DOHH2 (cell line): ENCODE results near the gene GPR3.

Experiments used
- H3F3A ChIP-seq: fragments of 200-600 bp; sonication (generic), shearing (Covaris generic); 2 replicates; pipeline ENCODE4 v1.6.0; 2016; ENCODE audit warnings: antibody characterized with exemption, mild to moderate bottlenecking; ENCODE audit not compliant: control insufficient read depth, insufficient read depth
- H3K27ac ChIP-seq: fragments of 200-600 bp; sonication (generic); 2 replicates; pipeline ENCODE4 v1.5.1; 2014; ENCODE audit warnings: low read depth, mild to moderate bottlenecking, low read length, moderate library complexity
- H3K27me3 ChIP-seq: fragments of 200-600 bp; sonication (generic); 2 replicates; pipeline ENCODE4 v1.6.1; 2014; ENCODE audit warnings: mild to moderate bottlenecking, low read length, mixed read lengths; ENCODE audit not compliant: control insufficient read depth
- H3K36me3 ChIP-seq: fragments of 200-600 bp; sonication (generic); 2 replicates; pipeline ENCODE4 v1.6.1; 2014; ENCODE audit warnings: mild to moderate bottlenecking, low read length, moderate library complexity, mixed read lengths; ENCODE audit not compliant: control insufficient read depth
- H3K4me1 ChIP-seq: fragments of 200-600 bp; sonication (generic); 2 replicates; pipeline ENCODE4 v1.6.1; 2014; ENCODE audit warnings: mild to moderate bottlenecking, low read length, mixed read lengths; ENCODE audit not compliant: control insufficient read depth
- H3K4me2 ChIP-seq: fragments of 200-600 bp; sonication (generic); 2 replicates; pipeline ENCODE4 v1.6.0; 2014; ENCODE audit warnings: mild to moderate bottlenecking, low read length, moderate library complexity
- H3K4me3 ChIP-seq: fragments of 200-600 bp; sonication (generic); 2 replicates; pipeline ENCODE4 v1.5.1; 2014; ENCODE audit warnings: mild to moderate bottlenecking, low read length, mixed read lengths
- H3K79me2 ChIP-seq: fragments of 200-600 bp; sonication (generic); 2 replicates; pipeline ENCODE4 v1.6.1; 2014; ENCODE audit warnings: mild to moderate bottlenecking, low read length, mixed read lengths; ENCODE audit not compliant: control insufficient read depth
- H3K9me2 ChIP-seq: fragments of 200-600 bp; sonication (generic); replicated peaks from 2 replicates; pipeline ENCODE4 v1.6.1; 2014; ENCODE audit warnings: mild to moderate bottlenecking, low read length, mixed read lengths; ENCODE audit not compliant: control insufficient read depth
- H3K9me3 ChIP-seq: fragments of 200-600 bp; sonication (generic); 2 replicates; pipeline ENCODE4 v1.6.1; 2014; ENCODE audit warnings: antibody characterized with exemption, low read length, mixed read lengths; ENCODE audit not compliant: control insufficient read depth, insufficient read depth
- H4K20me1 ChIP-seq: fragments of 200-600 bp; sonication (generic); 2 replicates; pipeline ENCODE4 v1.6.0; 2014; ENCODE audit warnings: low read depth, mild to moderate bottlenecking, antibody characterized with exemption, low read length, moderate library complexity; ENCODE audit not compliant: control insufficient read depth, insufficient read depth
- CTCF ChIP-seq: fragments of 200-600 bp; sonication (generic); IDR thresholded peaks from one replicate; pipeline ENCODE4 v1.5.1; 2014; ENCODE audit warnings: antibody characterized with exemption, mild to moderate bottlenecking, low read depth, low read length; ENCODE audit not compliant: poor library complexity, severe bottlenecking
- EZH2phosphoT487 ChIP-seq: fragments of 200-600 bp; sonication (generic); IDR thresholded peaks from 2 replicates; pipeline ENCODE4 v1.6.1; 2017; ENCODE audit warnings: borderline replicate concordance, mild to moderate bottlenecking, antibody characterized with exemption, low read length, moderate library complexity, mixed read lengths

GPR3 gene

GRCh38 chr1:27351541-27352107 lies 40.8 kb upstream of the GPR3 start:
- Histone ChIP-seq H3K27me3 (no peaks in the 10 kb centered on the region), H3K36me3 (no peaks in the 10 kb centered on the region), H3K79me2 (no peaks in the 10 kb centered on the region), H3K4me1 (no peaks in the 10 kb centered on the region), H3K9me3 (no peaks in the 10 kb centered on the region), H3K9me2 (no peaks in the 10 kb centered on the region), H3K4me3 (no peak overlapping the region), H3K4me2 (no peak overlapping the region), H3K27ac (no peak overlapping the region), H3F3A (no peaks in the 10 kb centered on the region), H4K20me1 (no peaks in the 10 kb centered on the region)
- TF ChIP-seq EZH2phosphoT487 (no peak), CTCF (no peak)

- H3F3A ChIP-seq = no peaks in the 10 kb centered on the region
- H3K4me1 ChIP-seq = peaks cover 10% of the 10 kb centered on the region
- H3K27ac ChIP-seq = no peak overlapping the region
- H4K20me1 ChIP-seq = no peaks in the 10 kb centered on the region
- H3K4me3 ChIP-seq = no peak overlapping the region
- no peak overlapping the region for H3K4me2 ChIP-seq
- no peaks in the 10 kb centered on the region for H3K9me3 ChIP-seq
- H3K79me2 ChIP-seq = no peaks in the 10 kb centered on the region
- H3K36me3 ChIP-seq = no peaks in the 10 kb centered on the region
- H3K27me3 ChIP-seq = peaks cover 3% of the 10 kb centered on the region; the same call in 1 of the 2 replicates
- TF ChIP-seq EZH2phosphoT487 (no peak), CTCF (no peak)
- H3K9me2 ChIP-seq = no peaks in the 10 kb centered on the region
Observed at GRCh38 chr1:27353166-27353565, 39.3 kb upstream of the GPR3 start.

GRCh38 chr1:27353629-27354028 lies 38.8 kb upstream of the GPR3 start:
- H3K9me2 ChIP-seq = no peaks in the 10 kb centered on the region
- no peaks in the 10 kb centered on the region for H4K20me1 ChIP-seq
- peaks cover 6% of the 10 kb centered on the region; the same call in 1 of the 2 replicates for H3K27me3 ChIP-seq
- no peak overlapping the region for H3K4me2 ChIP-seq
- TF ChIP-seq CTCF (no peak), EZH2phosphoT487 (no peak)
- H3K36me3 ChIP-seq = no peaks in the 10 kb centered on the region
- no peak overlapping the region for H3K4me3 ChIP-seq
- no peak overlapping the region for H3K27ac ChIP-seq
- peaks cover 10% of the 10 kb centered on the region for H3K4me1 ChIP-seq
- H3K79me2 ChIP-seq = no peaks in the 10 kb centered on the region
- no peaks in the 10 kb centered on the region for H3F3A ChIP-seq
- no peaks in the 10 kb centered on the region for H3K9me3 ChIP-seq
